ENCODE results near the gene BICDL2. TPM values are rescaled to one million over a fixed set of nuclear protein-coding genes. Genes with fewer than 3 reads are reported as not detected.

Gene BICDL2
- polyA plus RNA-seq, 1 donor from 2014 or later = 0.37 TPM

DNA sequence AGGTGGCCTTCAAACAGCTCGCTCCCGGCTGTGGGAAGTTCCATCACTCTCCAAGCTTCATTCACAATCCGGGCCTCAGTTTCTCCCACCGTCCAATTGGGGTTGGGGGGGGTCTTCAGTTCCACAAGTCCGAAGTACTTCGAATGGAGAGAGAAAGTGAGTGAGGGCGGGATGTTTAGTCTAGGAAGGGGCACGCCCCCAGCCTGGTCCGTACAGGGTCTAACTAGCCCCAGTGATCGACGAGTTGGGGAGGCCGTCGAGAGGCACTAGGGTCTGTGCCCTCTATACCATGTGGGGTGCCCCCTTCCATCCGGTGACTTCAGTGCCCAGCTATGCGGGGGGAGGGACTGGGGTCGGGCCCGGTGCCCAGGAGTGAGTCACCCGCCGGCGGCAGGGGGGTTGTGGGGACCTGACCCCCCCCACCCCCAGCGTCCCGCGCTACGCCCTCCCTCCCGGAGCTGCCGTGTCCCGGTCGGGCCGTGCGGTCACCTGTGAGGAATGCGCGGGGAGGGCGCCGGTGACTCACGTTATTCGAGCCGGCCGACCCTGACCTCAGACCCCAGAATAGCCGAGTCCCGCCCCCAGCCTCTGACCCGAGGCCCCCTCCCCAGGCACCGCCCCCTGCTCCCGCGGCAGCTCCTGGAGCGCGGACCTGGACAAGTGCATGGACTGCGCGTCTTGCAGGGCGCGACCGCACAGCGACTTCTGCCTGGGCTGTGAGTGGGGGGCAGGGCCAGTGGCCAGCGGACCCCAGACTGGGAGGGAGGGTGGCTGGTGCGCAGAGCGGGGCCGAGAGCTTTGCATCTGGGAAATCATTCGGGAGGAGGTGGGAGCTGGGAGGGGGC, 15.9 kb downstream of the BICDL2 start:
- Histone ChIP-seq H3K9ac (ENCODE audit: low read length) (peak overlapping the region; percentile 5), H3K9me2 (ENCODE audit: insufficient read depth, low read length) (no peaks in the 10 kb centered on the region), H3K4me3 (ENCODE audit: low read length) (peak overlapping the region; percentile 53), H3K4me2 (ENCODE audit: low read length) (no peak overlapping the region), H3K9me3 (ENCODE audit: low read length) (no peaks in the 10 kb centered on the region), H3K36me3 (ENCODE audit: insufficient read depth, low read length) (no peaks in the 10 kb centered on the region), H4K20me1 (ENCODE audit: insufficient read depth) (no peaks in the 10 kb centered on the region), H2AFZ (ENCODE audit: low read depth, low read length) (no peak overlapping the region), H3K27ac (ENCODE audit: low read length) (no peak overlapping the region), H3K79me2 (replicated peaks; ENCODE audit: insufficient read depth, low read length) (no peaks in the 10 kb centered on the region), H3K27me3 (ENCODE audit: insufficient read depth, low read depth, low read length) (peaks cover 38% of the 10 kb centered on the region), H3F3A (ENCODE audit: insufficient read depth, low read length, poor library complexity, severe bottlenecking) (no peaks in the 10 kb centered on the region)
- TF ChIP-seq MXI1 (conservative IDR thresholded peaks at IDR 0.05; ENCODE audit: poor library complexity, severe bottlenecking) = no peak
- TF ChIP-seq EZH2 (IDR thresholded peaks at IDR 0.05; ENCODE audit: borderline replicate concordance, insufficient read depth, low read length, poor library complexity, severe bottlenecking) = no peak
- TF ChIP-seq TAF1 (IDR thresholded peaks at IDR 0.05; ENCODE audit: low read depth) = no peak
- no peak for TF ChIP-seq RAD21 (conservative IDR thresholded peaks at IDR 0.05)
- TF ChIP-seq, protein P1, sequence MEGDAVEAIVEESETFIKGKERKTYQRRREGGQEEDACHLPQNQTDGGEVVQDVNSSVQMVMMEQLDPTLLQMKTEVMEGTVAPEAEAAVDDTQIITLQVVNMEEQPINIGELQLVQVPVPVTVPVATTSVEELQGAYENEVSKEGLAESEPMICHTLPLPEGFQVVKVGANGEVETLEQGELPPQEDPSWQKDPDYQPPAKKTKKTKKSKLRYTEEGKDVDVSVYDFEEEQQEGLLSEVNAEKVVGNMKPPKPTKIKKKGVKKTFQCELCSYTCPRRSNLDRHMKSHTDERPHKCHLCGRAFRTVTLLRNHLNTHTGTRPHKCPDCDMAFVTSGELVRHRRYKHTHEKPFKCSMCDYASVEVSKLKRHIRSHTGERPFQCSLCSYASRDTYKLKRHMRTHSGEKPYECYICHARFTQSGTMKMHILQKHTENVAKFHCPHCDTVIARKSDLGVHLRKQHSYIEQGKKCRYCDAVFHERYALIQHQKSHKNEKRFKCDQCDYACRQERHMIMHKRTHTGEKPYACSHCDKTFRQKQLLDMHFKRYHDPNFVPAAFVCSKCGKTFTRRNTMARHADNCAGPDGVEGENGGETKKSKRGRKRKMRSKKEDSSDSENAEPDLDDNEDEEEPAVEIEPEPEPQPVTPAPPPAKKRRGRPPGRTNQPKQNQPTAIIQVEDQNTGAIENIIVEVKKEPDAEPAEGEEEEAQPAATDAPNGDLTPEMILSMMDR (IDR thresholded peaks at IDR 0.05; ENCODE audit: poor library complexity, severe bottlenecking) = no peak

GRCh38 chr16:3020247-3020603, 16.5 kb downstream of the BICDL2 start, which contains the start of gene TNFRSF12A:
TSS of gene TNFRSF12A (plus strand) at chr16:3020368. CDS start at chr16:3020398, 30 bp downstream.
- H3K9me3 ChIP-seq (ENCODE audit: low read length) = no peaks in the 10 kb centered on the region
- H3K27me3 ChIP-seq (ENCODE audit: insufficient read depth, low read depth, low read length) = peaks cover 38% of the 10 kb centered on the region
- H3K9ac ChIP-seq (ENCODE audit: low read length) = peak within 1 kb of the TSS; percentile 5
- H3K79me2 ChIP-seq (replicated peaks; ENCODE audit: insufficient read depth, low read length) = no peaks in the 10 kb centered on the region
- H2AFZ ChIP-seq (ENCODE audit: low read depth, low read length) = no peak within 1 kb of the TSS
- H3K4me3 ChIP-seq (ENCODE audit: low read length) = peak within 1 kb of the TSS; percentile 55
- no peaks in the 10 kb centered on the region for H3K9me2 ChIP-seq (ENCODE audit: insufficient read depth, low read length)
- H3K4me2 ChIP-seq (ENCODE audit: low read length) = no peak within 1 kb of the TSS
- no peaks in the 10 kb centered on the region for H4K20me1 ChIP-seq (ENCODE audit: insufficient read depth)
- H3K36me3 ChIP-seq (ENCODE audit: insufficient read depth, low read length) = no peaks in the 10 kb centered on the region
- H3F3A ChIP-seq (ENCODE audit: insufficient read depth, low read length, poor library complexity, severe bottlenecking) = no peaks in the 10 kb centered on the region
- TF ChIP-seq, protein P2, sequence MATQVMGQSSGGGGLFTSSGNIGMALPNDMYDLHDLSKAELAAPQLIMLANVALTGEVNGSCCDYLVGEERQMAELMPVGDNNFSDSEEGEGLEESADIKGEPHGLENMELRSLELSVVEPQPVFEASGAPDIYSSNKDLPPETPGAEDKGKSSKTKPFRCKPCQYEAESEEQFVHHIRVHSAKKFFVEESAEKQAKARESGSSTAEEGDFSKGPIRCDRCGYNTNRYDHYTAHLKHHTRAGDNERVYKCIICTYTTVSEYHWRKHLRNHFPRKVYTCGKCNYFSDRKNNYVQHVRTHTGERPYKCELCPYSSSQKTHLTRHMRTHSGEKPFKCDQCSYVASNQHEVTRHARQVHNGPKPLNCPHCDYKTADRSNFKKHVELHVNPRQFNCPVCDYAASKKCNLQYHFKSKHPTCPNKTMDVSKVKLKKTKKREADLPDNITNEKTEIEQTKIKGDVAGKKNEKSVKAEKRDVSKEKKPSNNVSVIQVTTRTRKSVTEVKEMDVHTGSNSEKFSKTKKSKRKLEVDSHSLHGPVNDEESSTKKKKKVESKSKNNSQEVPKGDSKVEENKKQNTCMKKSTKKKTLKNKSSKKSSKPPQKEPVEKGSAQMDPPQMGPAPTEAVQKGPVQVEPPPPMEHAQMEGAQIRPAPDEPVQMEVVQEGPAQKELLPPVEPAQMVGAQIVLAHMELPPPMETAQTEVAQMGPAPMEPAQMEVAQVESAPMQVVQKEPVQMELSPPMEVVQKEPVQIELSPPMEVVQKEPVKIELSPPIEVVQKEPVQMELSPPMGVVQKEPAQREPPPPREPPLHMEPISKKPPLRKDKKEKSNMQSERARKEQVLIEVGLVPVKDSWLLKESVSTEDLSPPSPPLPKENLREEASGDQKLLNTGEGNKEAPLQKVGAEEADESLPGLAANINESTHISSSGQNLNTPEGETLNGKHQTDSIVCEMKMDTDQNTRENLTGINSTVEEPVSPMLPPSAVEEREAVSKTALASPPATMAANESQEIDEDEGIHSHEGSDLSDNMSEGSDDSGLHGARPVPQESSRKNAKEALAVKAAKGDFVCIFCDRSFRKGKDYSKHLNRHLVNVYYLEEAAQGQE (IDR thresholded peaks at IDR 0.05; ENCODE audit: borderline replicate concordance) = no peak
- TF ChIP-seq MXI1 (conservative IDR thresholded peaks at IDR 0.05; ENCODE audit: poor library complexity, severe bottlenecking) (no peak), TAF1 (IDR thresholded peaks at IDR 0.05; ENCODE audit: low read depth) (no peak), POLR2AphosphoS5 (IDR thresholded peaks at IDR 0.05) (no peak), EZH2 (IDR thresholded peaks at IDR 0.05; ENCODE audit: borderline replicate concordance, insufficient read depth, low read length, poor library complexity, severe bottlenecking) (no peak), EP300 (conservative IDR thresholded peaks at IDR 0.05; ENCODE audit: poor library complexity, severe bottlenecking) (no peak), SMC3 (conservative IDR thresholded peaks at IDR 0.05; ENCODE audit: poor library complexity) (no peak), RAD21 (conservative IDR thresholded peaks at IDR 0.05) (no peak)
- TF ChIP-seq, protein P1 (IDR thresholded peaks at IDR 0.05; ENCODE audit: poor library complexity, severe bottlenecking) = no peak
- H3K27ac ChIP-seq (ENCODE audit: low read length) = no peak within 1 kb of the TSS
